SIG-M5 treated with dmso at 0.1 percent for 504 hours (cell line): ENCODE data around the gene LST1.
A peak's percentile ranks its signal among the peaks of the same experiment; 100 is the strongest.
"Not testable (repeated sequence)": the region's sequence is repeated elsewhere in the genome, so short reads cannot be mapped to it uniquely, and the experiment has no call there.

Experiments
- DNase-seq: peaks from one replicate; lab custom pipeline; 2025; ENCODE audit not compliant: unreplicated experiment; lab: John Stamatoyannopoulos, UW

The LST1 gene

DNA sequence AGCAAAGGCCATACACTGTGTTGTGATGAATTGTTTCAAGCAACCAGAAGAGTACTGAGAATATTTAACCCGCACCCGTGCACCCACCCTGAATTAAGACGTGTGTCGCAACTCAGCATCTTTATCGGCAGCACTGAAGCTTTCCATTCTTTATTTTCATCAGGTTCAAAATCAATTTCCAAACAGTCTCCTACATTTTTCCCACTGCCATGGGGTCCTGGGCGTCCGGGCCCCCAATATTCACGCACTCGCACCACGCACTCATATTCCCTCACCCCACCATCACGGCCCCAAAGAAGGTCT, 5.7 kb upstream of the LST1 start:
- DNase-seq, result no peak

GRCh38 chr6:31580807-31581433, 5.2 kb upstream of the LST1 start:
- peak; percentile 77 for DNase-seq

DNA sequence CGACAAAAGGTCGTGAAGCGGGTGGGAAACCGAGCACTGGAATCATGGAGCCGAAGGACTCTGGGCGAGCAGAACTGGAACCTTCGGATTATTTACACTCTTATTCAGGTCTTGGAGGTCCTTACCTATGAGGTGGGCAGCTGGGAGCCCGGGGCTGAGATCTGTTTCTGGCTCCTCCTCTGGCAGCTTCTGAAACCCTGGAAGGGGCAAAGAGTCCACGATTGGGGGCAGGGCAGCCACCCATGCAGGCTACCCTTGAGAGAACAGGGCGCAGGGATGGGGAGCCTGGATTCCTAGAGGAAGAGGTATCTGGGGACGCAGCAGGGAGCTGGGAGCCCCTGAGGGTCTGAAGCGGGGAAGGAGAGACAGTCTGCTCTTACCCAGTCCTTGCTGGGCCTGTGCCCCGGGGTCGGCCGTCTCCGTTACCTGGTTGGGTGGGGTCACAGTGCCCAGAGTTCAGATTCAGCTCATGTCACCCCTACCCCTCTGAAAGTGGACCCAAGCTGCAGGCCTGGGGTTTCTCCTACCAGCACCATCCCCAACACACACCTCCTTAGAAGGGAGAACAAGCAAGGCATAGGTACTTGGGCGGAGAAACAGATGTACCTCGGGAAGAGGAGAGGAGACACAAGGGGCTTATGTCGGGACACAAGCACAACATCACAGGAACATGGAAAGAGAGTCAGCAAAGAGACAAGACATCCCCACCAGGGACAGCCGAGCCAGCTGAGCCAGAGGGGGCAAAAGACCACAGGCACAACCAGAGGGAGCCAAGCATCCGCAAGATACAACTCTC, 4.4 kb upstream of the LST1 start:
- DNase-seq, result no peak

GRCh38 chr6:31582230-31582643, 3.8 kb upstream of the LST1 start, which contains the start of gene LTB:
LTB (minus strand) TSS chr6:31582424; CDS start chr6:31582417, 7 bp downstream.
- DNase-seq, result no peak

- peak; percentile 73 for DNase-seq
These were observed 586 bp upstream of the LST1 start for GRCh38 chr6:31585491-31585890.

DNA sequence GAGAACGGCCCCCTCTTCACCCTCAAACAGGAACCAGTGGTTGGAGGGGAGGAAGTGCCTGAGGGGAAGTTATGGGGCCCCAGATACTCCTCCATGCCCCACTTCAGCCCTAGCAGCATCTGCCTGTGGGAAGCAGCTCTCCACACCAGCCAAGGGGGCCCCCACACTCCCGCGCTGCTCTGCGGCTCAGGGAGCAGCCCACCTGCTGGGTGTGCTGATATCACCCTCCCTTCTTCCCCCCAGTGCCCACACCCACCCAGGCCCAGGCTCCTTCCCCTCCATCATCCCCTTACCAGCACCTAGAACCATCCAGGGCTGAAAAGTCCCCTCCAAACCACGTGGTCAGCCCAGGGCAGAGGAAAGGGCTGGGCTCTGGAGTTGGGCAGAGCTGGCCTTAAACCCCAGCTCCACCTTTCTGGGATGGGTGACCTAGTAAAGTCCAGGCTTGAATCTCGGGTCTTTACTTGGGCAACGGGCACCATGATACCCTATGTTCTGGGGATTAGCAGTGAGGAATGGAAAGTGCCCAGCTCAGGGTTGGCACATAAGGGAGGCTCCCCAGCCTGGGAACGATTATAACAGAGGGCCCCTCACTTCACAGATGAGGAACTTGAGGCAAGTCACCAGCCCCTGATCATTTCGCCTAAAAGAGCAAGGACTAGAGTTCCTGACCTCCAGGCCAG, 663 bp downstream of the LST1 start:
- DNase-seq, result peak; percentile 96

- no peak for DNase-seq
These were observed 2.0 kb downstream of the LST1 start for GRCh38 chr6:31587791-31588777.

GRCh38 chr6:31588871-31589650, 3.0 kb downstream of the LST1 start:
- no peak for DNase-seq

GRCh38 chr6:31590691-31591090, 4.6 kb downstream of the LST1 start:
- not testable (repeated sequence) for DNase-seq

- DNase-seq, result no peak
These were observed 6.3 kb downstream of the LST1 start for GRCh38 chr6:31592396-31592771.

GRCh38 chr6:31597006-31597405, 10.9 kb downstream of the LST1 start:
- DNase-seq, result peak; percentile 77

- no peak for DNase-seq
These were observed 21.2 kb downstream of the LST1 start for GRCh38 chr6:31607317-31607716.

DNA sequence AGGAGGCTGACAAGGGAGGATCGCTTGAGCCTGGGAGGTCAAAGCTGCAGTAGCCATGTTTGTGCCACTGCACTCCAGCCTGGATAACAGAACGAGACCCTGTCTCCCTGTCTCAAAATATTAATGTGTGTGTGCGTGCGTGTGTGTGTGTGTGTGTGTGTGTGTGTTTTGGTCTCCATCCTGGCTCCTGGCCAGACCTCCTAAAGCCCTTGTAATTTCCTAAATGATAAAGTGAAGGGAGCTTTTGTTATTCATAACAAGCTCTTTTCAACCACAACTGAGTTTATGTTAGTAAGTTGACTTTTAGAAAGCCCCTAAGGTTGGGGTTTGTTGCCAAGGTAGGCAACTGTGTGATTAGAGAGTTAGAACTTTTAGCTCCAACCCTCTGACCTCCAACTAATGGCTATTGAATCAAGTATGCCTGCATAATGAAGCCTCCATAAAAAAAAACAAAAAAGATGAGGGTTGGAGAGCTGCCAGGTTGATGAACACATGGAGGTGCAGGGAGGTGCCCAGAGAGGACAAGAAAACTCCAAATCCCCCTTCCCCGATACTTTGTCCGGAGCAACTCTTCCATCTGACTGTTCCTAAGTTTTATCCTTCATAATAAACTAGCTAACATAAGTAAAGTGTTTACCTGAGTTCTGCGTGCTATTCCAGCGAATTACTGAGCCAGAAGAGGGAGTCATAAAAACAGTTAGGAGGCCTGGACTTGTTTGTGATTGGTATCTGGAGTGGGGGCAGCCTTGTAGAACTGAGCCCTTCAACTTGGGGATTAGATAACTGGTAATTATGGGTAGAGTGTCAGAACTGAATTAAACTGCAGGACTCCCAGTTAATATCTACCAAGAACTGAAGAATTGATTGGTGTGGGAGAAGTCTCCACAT, 23.7 kb downstream of the LST1 start:
- DNase-seq, result no peak

- DNase-seq, result peak; percentile 54
These were observed 24.9 kb downstream of the LST1 start for GRCh38 chr6:31610968-31611367.

DNA sequence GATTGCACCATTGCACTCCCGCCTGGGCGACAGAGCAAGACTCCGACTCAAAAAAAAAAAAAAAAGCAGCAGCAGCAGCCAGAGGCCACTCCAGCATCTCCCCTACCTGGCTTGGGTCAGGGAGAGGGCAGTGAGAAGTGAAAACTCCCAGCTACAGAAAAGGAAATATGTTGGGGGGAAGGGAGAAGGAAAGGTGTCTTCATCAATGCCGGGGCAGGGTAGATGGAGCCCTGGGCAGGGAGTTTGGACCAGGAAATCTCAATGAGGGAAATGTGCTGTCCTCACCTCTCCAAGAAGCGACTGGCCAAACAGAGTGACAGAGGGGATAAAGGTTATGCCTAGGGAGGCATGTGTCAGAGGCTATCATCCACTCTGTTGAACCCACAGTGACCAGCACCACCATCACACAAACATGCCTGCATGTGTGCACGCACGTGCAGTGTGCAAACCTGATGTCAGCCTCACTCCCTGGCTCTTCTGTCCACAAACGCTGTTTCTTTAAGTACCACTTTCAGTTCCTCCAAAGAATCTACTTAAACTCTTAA, 28.1 kb downstream of the LST1 start:
- DNase-seq, result peak; percentile 73

DNA sequence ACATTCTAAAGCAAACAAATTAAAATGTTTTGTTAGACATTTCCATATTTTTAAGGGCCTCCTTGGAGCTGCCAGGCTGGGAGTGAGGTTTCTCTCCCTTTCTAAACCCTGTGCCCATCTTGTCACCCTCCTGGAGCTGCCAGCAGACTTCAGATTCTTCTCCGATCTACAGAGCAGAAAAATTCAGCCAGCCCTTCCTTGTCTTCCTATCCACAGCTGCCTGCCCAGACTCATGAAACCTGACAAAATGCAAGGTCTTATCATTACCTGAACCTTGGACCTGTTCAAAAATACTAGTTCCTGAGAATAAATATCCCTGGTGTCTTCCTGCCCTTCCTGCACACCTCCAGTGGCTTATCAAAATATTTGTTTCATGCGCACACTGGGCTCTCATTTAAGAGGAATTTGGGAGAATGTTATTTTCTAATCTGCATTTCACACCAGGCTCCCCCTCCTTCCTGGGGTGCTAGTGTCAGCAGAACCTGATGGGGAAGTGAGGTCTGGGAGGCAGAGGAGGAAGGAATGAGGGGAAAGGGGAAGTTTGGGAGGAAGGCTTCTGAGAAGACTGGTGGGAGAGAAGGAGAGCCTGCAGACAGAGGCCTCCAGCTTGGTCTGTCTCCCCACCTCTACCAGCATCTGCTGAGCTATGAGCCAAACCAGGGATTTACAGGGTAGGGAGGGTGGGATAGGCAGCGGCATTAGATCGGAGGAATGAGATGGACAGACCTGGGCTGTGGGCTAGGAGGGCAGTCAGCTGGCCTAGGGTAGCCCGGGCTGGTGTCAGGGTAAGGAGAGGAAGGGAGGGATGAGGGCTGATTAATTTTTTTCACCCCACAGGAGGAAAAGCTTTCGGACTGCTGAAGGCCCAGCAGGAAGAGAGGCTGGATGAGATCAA, 28.9 kb downstream of the LST1 start, which contains the start of gene AIF1:
TSS of gene AIF1 (plus strand) at position 551 of the 895 bp plus-strand sequence. CDS start at position 647, 96 bp downstream.
- peak; percentile 61 for DNase-seq

GRCh38 chr6:31615748-31616147, 29.7 kb downstream of the LST1 start:
- DNase-seq, result peak; percentile 92

GRCh38 chr6:31617010-31617409, 30.9 kb downstream of the LST1 start:
- no peak for DNase-seq
